ENCODE results near the gene CCDC138.

DNA sequence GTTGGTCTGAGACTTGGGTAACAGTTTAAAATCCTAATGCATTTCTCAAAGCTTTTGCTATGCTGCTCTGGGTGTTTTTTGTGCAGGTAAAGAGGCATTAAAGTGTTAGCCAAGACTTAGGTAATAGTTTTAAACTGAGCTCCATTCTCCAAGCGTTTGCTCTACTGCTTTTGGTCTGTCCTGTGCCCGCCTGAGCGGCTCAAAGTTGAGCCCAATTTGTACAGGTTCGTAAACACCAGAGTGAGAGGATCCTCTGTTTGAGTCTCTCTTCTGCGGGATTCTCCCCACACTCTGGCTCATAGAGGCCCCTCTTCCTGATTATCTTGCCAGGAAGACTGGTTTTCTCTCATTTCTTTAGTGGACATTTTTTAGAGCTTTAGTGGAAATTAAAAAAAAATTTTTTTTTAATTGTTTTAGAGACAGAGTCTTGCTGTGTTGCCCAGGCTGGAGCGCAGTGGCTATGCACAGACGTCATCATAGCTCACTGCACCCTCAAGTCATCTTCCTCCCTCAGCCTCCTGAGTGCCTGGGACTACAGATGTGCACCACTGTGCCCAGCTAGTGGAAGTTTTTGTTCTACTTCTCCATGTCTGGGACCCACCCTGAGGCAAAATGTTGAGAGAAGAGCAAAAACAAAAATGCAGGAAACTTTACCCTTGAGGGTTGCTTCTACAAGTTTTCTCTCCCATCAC is 16.6 kb downstream of the CCDC138 start:
- TF ChIP-seq, protein P1, sequence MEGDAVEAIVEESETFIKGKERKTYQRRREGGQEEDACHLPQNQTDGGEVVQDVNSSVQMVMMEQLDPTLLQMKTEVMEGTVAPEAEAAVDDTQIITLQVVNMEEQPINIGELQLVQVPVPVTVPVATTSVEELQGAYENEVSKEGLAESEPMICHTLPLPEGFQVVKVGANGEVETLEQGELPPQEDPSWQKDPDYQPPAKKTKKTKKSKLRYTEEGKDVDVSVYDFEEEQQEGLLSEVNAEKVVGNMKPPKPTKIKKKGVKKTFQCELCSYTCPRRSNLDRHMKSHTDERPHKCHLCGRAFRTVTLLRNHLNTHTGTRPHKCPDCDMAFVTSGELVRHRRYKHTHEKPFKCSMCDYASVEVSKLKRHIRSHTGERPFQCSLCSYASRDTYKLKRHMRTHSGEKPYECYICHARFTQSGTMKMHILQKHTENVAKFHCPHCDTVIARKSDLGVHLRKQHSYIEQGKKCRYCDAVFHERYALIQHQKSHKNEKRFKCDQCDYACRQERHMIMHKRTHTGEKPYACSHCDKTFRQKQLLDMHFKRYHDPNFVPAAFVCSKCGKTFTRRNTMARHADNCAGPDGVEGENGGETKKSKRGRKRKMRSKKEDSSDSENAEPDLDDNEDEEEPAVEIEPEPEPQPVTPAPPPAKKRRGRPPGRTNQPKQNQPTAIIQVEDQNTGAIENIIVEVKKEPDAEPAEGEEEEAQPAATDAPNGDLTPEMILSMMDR (IDR thresholded peaks at IDR 0.05) = no peak
- TF ChIP-seq POLR2A (IDR thresholded peaks at IDR 0.05) = no peak

All from Peyer's patch (tissue), 4 donors.